Spleen (tissue), 7 donors: ENCODE measurements around the gene HID1.

Experiments
- POLR2A ChIP-seq, 3 donors: fragments of 450-650 bp; IDR thresholded peaks; one replicate each; pipeline ENCODE4 v1.5.1; 2017; ENCODE audit warnings: antibody characterized with exemption in 3 of 3, mild to moderate bottlenecking in 1 of 3
- POLR2AphosphoS5 ChIP-seq, 3 donors: sonication (generic); formaldehyde crosslinking; IDR thresholded peaks; one replicate each; pipeline ENCODE4 v1.5.1; 2017; ENCODE audit warnings: antibody characterized with exemption in 3 of 3
- TF ChIP-seq, protein P1 (sequence below), 11 experiments: fragments of 200-600 bp in 7 of 11; fragments of 450-650 bp in 4 of 11; sonication (generic) in 4 of 11; IDR thresholded peaks in 8 of 11; conservative IDR thresholded peaks in 3 of 11; 1 replicate in 7 of 11; 2 replicates in 4 of 11; pipeline versions ENCODE4 v1.4.0 to v1.8.0; 2016 to 2021; ENCODE audit warnings: antibody characterized with exemption in 11 of 11, inconsistent platforms in 4 of 11, mild to moderate bottlenecking in 1 of 11
- donor health status: DM: no; HTN: no; CAD: no; lungs with moderate emphysema.
- donor health status: DM: no; HTN: no; CAD: no.
- donor health status: DM: no; HTN: no; CAD: no.

DNA sequence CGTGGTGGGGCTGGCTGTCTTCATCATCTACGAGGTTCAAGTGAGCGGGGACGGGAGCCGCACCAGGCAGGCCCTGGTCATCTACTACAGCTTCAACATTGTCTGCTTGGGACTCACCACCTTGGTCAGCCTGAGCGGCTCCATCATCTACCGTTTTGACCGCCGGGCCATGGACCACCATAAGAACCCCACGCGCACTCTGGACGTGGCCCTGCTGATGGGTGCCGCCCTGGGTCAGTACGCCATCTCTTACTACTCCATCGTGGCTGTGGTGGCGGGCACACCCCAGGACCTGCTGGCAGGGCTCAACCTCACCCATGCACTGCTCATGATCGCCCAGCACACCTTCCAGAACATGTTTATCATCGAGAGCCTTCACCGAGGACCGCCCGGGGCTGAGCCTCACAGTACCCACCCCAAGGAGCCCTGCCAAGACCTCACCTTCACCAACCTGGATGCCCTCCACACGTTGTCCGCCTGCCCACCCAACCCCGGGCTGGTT is 42.0 kb downstream of the HID1 start:
- TF ChIP-seq, protein P1, sequence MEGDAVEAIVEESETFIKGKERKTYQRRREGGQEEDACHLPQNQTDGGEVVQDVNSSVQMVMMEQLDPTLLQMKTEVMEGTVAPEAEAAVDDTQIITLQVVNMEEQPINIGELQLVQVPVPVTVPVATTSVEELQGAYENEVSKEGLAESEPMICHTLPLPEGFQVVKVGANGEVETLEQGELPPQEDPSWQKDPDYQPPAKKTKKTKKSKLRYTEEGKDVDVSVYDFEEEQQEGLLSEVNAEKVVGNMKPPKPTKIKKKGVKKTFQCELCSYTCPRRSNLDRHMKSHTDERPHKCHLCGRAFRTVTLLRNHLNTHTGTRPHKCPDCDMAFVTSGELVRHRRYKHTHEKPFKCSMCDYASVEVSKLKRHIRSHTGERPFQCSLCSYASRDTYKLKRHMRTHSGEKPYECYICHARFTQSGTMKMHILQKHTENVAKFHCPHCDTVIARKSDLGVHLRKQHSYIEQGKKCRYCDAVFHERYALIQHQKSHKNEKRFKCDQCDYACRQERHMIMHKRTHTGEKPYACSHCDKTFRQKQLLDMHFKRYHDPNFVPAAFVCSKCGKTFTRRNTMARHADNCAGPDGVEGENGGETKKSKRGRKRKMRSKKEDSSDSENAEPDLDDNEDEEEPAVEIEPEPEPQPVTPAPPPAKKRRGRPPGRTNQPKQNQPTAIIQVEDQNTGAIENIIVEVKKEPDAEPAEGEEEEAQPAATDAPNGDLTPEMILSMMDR (IDR thresholded peaks at IDR 0.05 in 8 of 11, conservative IDR thresholded peaks at IDR 0.05 in 3 of 11): no peak
- TF ChIP-seq POLR2A (IDR thresholded peaks at IDR 0.05): no peak
- no peak for TF ChIP-seq POLR2AphosphoS5 (IDR thresholded peaks at IDR 0.05)
